H9 (cell line): Measurements from ENCODE around the gene NRDE2. TPM values are rescaled to one million over a fixed set of nuclear protein-coding genes. Genes with fewer than 3 reads are reported as not detected.

Source experiments
- DNase-seq: peaks from one replicate; pipeline ENCODE4 v3.0.0-alpha.2; 2017
- H2AFZ ChIP-seq: one replicate; pipeline ENCODE4 v1.6.1; 2013; ENCODE audit warnings: mild to moderate bottlenecking, low read length, control low read depth, moderate library complexity
- H2AK5ac ChIP-seq: 2 replicates; pipeline ENCODE4 v1.6.1; 2013; ENCODE audit warnings: low read length, control low read depth, mixed read lengths; ENCODE audit not compliant: insufficient read length
- H2BK120ac ChIP-seq: one replicate; pipeline ENCODE4 v1.6.1; 2013; ENCODE audit warnings: low read depth, mild to moderate bottlenecking, low read length, control low read depth, inconsistent platforms; ENCODE audit not compliant: poor library complexity, severe bottlenecking
- H2BK12ac ChIP-seq: 2 replicates; pipeline ENCODE4 v1.6.1; 2013; ENCODE audit warnings: low read length, control low read depth, mixed read lengths, low read depth; ENCODE audit not compliant: insufficient read length
- H2BK15ac ChIP-seq: 2 replicates; pipeline ENCODE4 v1.6.1; 2013; ENCODE audit warnings: low read depth, low read length, control low read depth
- H2BK20ac ChIP-seq: one replicate; pipeline ENCODE4 v1.6.1; 2013; ENCODE audit warnings: low read depth, mild to moderate bottlenecking, low read length, control low read depth, inconsistent platforms; ENCODE audit not compliant: poor library complexity, severe bottlenecking
- H2BK5ac ChIP-seq: 2 replicates; pipeline ENCODE4 v1.6.1; 2013; ENCODE audit warnings: low read length, control low read depth, mixed read lengths; ENCODE audit not compliant: insufficient read length
- H3K14ac ChIP-seq: 2 replicates; pipeline ENCODE4 v1.6.1; 2013; ENCODE audit warnings: low read length, control low read depth; ENCODE audit not compliant: insufficient read depth
- H3K18ac ChIP-seq: 2 replicates; pipeline ENCODE4 v1.6.1; 2013; ENCODE audit warnings: low read depth, mild to moderate bottlenecking, mixed read lengths, low read length, control low read depth; ENCODE audit not compliant: insufficient read length
- H3K23ac ChIP-seq: 2 replicates; pipeline ENCODE4 v1.6.1; 2013; ENCODE audit warnings: low read length, control low read depth, mixed read lengths, low read depth; ENCODE audit not compliant: insufficient read length
- H3K23me2 ChIP-seq: 2 replicates; pipeline ENCODE4 v1.6.1; 2013; ENCODE audit warnings: low read depth, mild to moderate bottlenecking, mixed read lengths, low read length, control low read depth; ENCODE audit not compliant: insufficient read length, poor library complexity, severe bottlenecking
- H3K27ac ChIP-seq: 2 replicates; pipeline ENCODE4 v1.5.1; 2013; ENCODE audit warnings: low read length, control low read depth, mixed read lengths, low read depth; ENCODE audit not compliant: insufficient read length
- H3K27me3 ChIP-seq: 2 replicates; pipeline ENCODE4 v1.6.1; 2013; ENCODE audit warnings: low read length, control low read depth, inconsistent platforms; ENCODE audit not compliant: insufficient read depth
- H3K4ac ChIP-seq: 2 replicates; pipeline ENCODE4 v1.6.1; 2013; ENCODE audit warnings: low read depth, mild to moderate bottlenecking, control low read depth, inconsistent platforms, low read length, moderate library complexity
- H3K4me1 ChIP-seq: 2 replicates; pipeline ENCODE4 v1.6.1; 2013; ENCODE audit warnings: low read length, control low read depth, inconsistent platforms; ENCODE audit not compliant: insufficient read depth
- H3K4me2 ChIP-seq: 2 replicates; pipeline ENCODE4 v1.6.1; 2013; ENCODE audit warnings: low read length, control low read depth, mixed read lengths; ENCODE audit not compliant: insufficient read length, insufficient read depth
- H3K56ac ChIP-seq: 2 replicates; pipeline ENCODE4 v1.6.1; 2013; ENCODE audit warnings: low read depth, mild to moderate bottlenecking, mixed read lengths, low read length, control low read depth; ENCODE audit not compliant: insufficient read length
- H3K79me1 ChIP-seq: 2 replicates; pipeline ENCODE4 v1.6.1; 2013; ENCODE audit warnings: low read depth, mild to moderate bottlenecking, moderate library complexity, low read length, control low read depth, inconsistent platforms; ENCODE audit not compliant: insufficient read depth, poor library complexity, severe bottlenecking
- H3K79me2 ChIP-seq: 2 replicates; pipeline ENCODE4 v1.6.1; 2013; ENCODE audit warnings: low read length, control low read depth, inconsistent platforms; ENCODE audit not compliant: insufficient read depth
- H3K9ac ChIP-seq: 2 replicates; pipeline ENCODE4 v1.6.1; 2013; ENCODE audit warnings: low read length, control low read depth, mixed read lengths; ENCODE audit not compliant: insufficient read length; ENCODE audit errors: extremely low read depth
- H3K9me3 ChIP-seq: one replicate; pipeline ENCODE4 v1.6.1; 2013; ENCODE audit warnings: low read depth, low read length, inconsistent platforms; ENCODE audit not compliant: control insufficient read depth
- H3T11ph ChIP-seq: one replicate; pipeline ENCODE4 v1.6.1; 2013; ENCODE audit warnings: mild to moderate bottlenecking, low read length, control low read depth, inconsistent platforms
- H4K20me1 ChIP-seq: one replicate; pipeline ENCODE4 v1.6.1; 2013; ENCODE audit not compliant: control insufficient read depth, insufficient read length, insufficient read depth
- H4K5ac ChIP-seq: 2 replicates; pipeline ENCODE4 v1.6.1; 2013; ENCODE audit warnings: low read depth, mild to moderate bottlenecking, mixed read lengths, low read length, control low read depth; ENCODE audit not compliant: insufficient read length
- H4K8ac ChIP-seq: replicated peaks from 2 replicates; pipeline ENCODE4 v1.6.1; 2013; ENCODE audit warnings: low read length, control low read depth, mixed read lengths, low read depth; ENCODE audit not compliant: insufficient read length
- H4K91ac ChIP-seq: 2 replicates; pipeline ENCODE4 v1.6.1; 2013; ENCODE audit warnings: low read depth, mild to moderate bottlenecking, moderate library complexity, mixed read lengths, low read length, control low read depth; ENCODE audit not compliant: insufficient read length
- H3K27ac Mint-ChIP-seq, 3 experiments: 2 replicates in 2 of 3; 3 replicates in 1 of 3; pipeline ENCODE4 v1.8.0; 2020 to 2021; ENCODE audit warnings: mixed read lengths in 3 of 3, mild to moderate bottlenecking in 1 of 3, moderate library complexity in 1 of 3
- H3K27me3 Mint-ChIP-seq: 2 replicates; pipeline ENCODE4 v1.8.0; 2021; ENCODE audit warnings: low read depth, mild to moderate bottlenecking, moderate library complexity, mixed read lengths
- H3K36me3 Mint-ChIP-seq, 3 experiments: 2 replicates in 2 of 3; 3 replicates in 1 of 3; pipeline ENCODE4 v1.8.0; 2020 to 2021; ENCODE audit warnings: low read depth in 3 of 3, mixed read lengths in 3 of 3; ENCODE audit not compliant: insufficient read depth in 1 of 3
- H3K4me1 Mint-ChIP-seq, 2 experiments: 2 replicates each; pipeline ENCODE4 v1.8.0; 2020; ENCODE audit warnings: mixed read lengths in 2 of 2
- H3K4me3 Mint-ChIP-seq, 2 experiments: 2 replicates in 1 of 2; 3 replicates in 1 of 2; pipeline ENCODE4 v1.8.0; 2020 to 2021; ENCODE audit warnings: mild to moderate bottlenecking in 2 of 2, mixed read lengths in 2 of 2, moderate library complexity in 1 of 2
- H3K9me3 Mint-ChIP-seq, 2 experiments: 2 replicates in 1 of 2; 3 replicates in 1 of 2; pipeline ENCODE4 v1.8.0; 2020; ENCODE audit warnings: mild to moderate bottlenecking in 2 of 2, mixed read lengths in 2 of 2, moderate library complexity in 1 of 2
- WGBS: extraction: QIAGEN DNeasy Blood & Tissue Kit; methylation state at CpG from one replicate; pipeline ENCODE4 v1.1.7; 2013; ENCODE audit warnings: missing lambda C conversion rate, low lambda C conversion rate, mixed read lengths; ENCODE audit not compliant: insufficient read length; ENCODE audit errors: extremely low coverage; 5-methylcytosine and 5-hydroxymethylcytosine counted together
- total RNA-seq: library from RNA; stranded (reverse); gene quantifications from 2 replicates; pipeline ENCODE4 v1.2.1, GENCODE V29; 2021
- TF ChIP-seq, protein P1 (sequence below): fragments of 200-600 bp; sonication (generic); conservative IDR thresholded peaks from 3 replicates; pipeline ENCODE4 v1.8.0; 2021; ENCODE audit warnings: antibody characterized with exemption, mild to moderate bottlenecking

Gene NRDE2
- total RNA-seq, 1 experiment from 2014 or later, result 21.2 TPM

DNA sequence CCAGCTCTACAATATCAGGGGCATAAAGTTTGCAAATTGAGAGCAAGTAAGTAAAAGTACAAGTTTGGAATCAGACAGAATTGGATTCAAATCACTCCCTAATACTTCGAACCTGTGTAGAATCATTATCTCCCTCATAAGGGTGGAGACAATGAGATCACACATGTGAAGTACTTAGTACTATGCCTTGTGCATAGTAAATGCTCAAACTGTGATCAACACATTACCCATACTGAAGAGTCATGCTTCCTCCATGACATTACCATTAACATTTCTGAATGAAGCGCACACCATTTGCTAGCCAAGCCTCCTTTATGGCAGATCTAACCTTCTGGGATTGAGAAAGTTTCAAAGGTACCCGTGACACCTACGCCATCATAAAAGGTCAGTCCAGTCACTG lies 26.6 kb upstream of the NRDE2 start:
- H3K14ac ChIP-seq, result no peak overlapping the region
- WGBS, result no CpG with 5 or more reads among the region's 4 CpGs
- Mint-ChIP-seq H3K9me3 (no peaks in the 10 kb centered on the region), H3K27ac (no peak overlapping the region), H3K27me3 (peaks cover 6% of the 10 kb centered on the region; the same call in 1 of the 2 replicates), H3K4me1 (0 out of 4 replicates have a peak, but pooled peaks cover 0 to 4% of the 10 kb centered on the region in 2 experiments), H3K36me3 (no peaks in the 10 kb centered on the region), H3K4me3 (no peak overlapping the region)
- no peak overlapping the region for H4K8ac ChIP-seq
- no peak overlapping the region for H2BK5ac ChIP-seq
- H3K9me3 ChIP-seq, result no peaks in the 10 kb centered on the region
- no peak overlapping the region for H3T11ph ChIP-seq
- no peak overlapping the region for H2AK5ac ChIP-seq
- no peak overlapping the region for H3K4me2 ChIP-seq
- no peak overlapping the region for H3K4ac ChIP-seq
- H4K5ac ChIP-seq, result no peak overlapping the region
- H2BK20ac ChIP-seq, result no peak overlapping the region
- no peaks in the 10 kb centered on the region for H4K20me1 ChIP-seq
- H4K91ac ChIP-seq, result no peak overlapping the region
- H3K27me3 ChIP-seq, result no peaks in the 10 kb centered on the region
- H3K18ac ChIP-seq, result no peak overlapping the region
- no peak for DNase-seq
- no peak overlapping the region for H3K27ac ChIP-seq
- no peaks in the 10 kb centered on the region for H3K79me1 ChIP-seq
- H2AFZ ChIP-seq, result no peak overlapping the region
- TF ChIP-seq, protein P1, sequence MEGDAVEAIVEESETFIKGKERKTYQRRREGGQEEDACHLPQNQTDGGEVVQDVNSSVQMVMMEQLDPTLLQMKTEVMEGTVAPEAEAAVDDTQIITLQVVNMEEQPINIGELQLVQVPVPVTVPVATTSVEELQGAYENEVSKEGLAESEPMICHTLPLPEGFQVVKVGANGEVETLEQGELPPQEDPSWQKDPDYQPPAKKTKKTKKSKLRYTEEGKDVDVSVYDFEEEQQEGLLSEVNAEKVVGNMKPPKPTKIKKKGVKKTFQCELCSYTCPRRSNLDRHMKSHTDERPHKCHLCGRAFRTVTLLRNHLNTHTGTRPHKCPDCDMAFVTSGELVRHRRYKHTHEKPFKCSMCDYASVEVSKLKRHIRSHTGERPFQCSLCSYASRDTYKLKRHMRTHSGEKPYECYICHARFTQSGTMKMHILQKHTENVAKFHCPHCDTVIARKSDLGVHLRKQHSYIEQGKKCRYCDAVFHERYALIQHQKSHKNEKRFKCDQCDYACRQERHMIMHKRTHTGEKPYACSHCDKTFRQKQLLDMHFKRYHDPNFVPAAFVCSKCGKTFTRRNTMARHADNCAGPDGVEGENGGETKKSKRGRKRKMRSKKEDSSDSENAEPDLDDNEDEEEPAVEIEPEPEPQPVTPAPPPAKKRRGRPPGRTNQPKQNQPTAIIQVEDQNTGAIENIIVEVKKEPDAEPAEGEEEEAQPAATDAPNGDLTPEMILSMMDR, result no peak
- no peaks in the 10 kb centered on the region for H3K23me2 ChIP-seq
- H3K56ac ChIP-seq, result no peak overlapping the region
- no peaks in the 10 kb centered on the region for H3K4me1 ChIP-seq
- no peak overlapping the region for H2BK12ac ChIP-seq
- no peaks in the 10 kb centered on the region for H3K79me2 ChIP-seq
- H3K23ac ChIP-seq, result no peak overlapping the region
- H2BK120ac ChIP-seq, result no peak overlapping the region
- no peak overlapping the region for H2BK15ac ChIP-seq
- H3K9ac ChIP-seq, result no peak overlapping the region
